Choroid plexus epithelial cell (primary cell): ENCODE results near the gene LMAN1.

Source experiments
- DNase-seq: peaks from one replicate; pipeline ENCODE4 v3.0.0-alpha.2; 2010; ENCODE audit warnings: low read depth
- H3K4me3 ChIP-seq: 2 replicates; pipeline ENCODE4 v1.5.1; 2011; ENCODE audit warnings: low read depth, mild to moderate bottlenecking, control low read depth, low read length, moderate library complexity
- CTCF ChIP-seq: conservative IDR thresholded peaks from 2 replicates; pipeline ENCODE4 v1.5.1; 2011; ENCODE audit warnings: low read depth, mild to moderate bottlenecking, control low read depth, inconsistent platforms, low read length, moderate library complexity

The LMAN1 gene

GRCh38 chr18:59325965-59326364 is 33.1 kb downstream of the LMAN1 start:
- H3K4me3 ChIP-seq: no peak overlapping the region
- DNase-seq: no peak
- TF ChIP-seq CTCF: no peak

GRCh38 chr18:59324623-59324971 is 34.5 kb downstream of the LMAN1 start:
- H3K4me3 ChIP-seq: no peak overlapping the region
- no peak for TF ChIP-seq CTCF
- no peak for DNase-seq

- TF ChIP-seq CTCF: no peak
- no peak overlapping the region for H3K4me3 ChIP-seq
- no peak for DNase-seq
Observed at GRCh38 chr18:59323931-59324622, 35.0 kb downstream of the LMAN1 start.

- TF ChIP-seq CTCF: no peak
- H3K4me3 ChIP-seq: no peak within 1 kb of the TSS
- DNase-seq: no peak
Observed at GRCh38 chr18:59318460-59319050, 40.5 kb downstream of the LMAN1 start, which contains the start of gene CPLX4. Gene CPLX4 (minus strand): TSS chr18:59318649. CDS start chr18:59318462, 187 bp downstream.

- TF ChIP-seq CTCF: no peak
- peak; percentile 38 for DNase-seq
- H3K4me3 ChIP-seq: no peak overlapping the region
Observed at GRCh38 chr18:59311631-59312030, 47.4 kb downstream of the LMAN1 start.

GRCh38 chr18:59308938-59309260 is 50.2 kb downstream of the LMAN1 start:
- H3K4me3 ChIP-seq: peak overlapping the region; percentile 40
- DNase-seq: no peak
- no peak for TF ChIP-seq CTCF
